CD4-positive, alpha-beta T cell (primary cell): ENCODE data around the gene SPECC1. TPM values are rescaled to one million over a fixed set of nuclear protein-coding genes. Genes with fewer than 3 reads are reported as not detected.
A peak's percentile ranks its signal among the peaks of the same experiment; 100 is the strongest.

Experiments used
- ATAC-seq: fragments of 200-7000 bp; cut with Tn5 transposase; one replicate; pipeline ENCODE4 v1.10.0; 2022; ENCODE audit warnings: mild to moderate bottlenecking; ENCODE audit not compliant: poor library complexity
- CTCF ChIA-PET: fragments of 350-600 bp; sonication (Branson Sonifier 250); formaldehyde crosslinking; loops from one replicate; lab custom pipeline; 2021; ENCODE audit warnings: antibody characterized with exemption, inconsistent platforms; lab: Charles Lee
- POLR2A ChIA-PET: fragments of 350-600 bp; sonication (Branson Sonifier 250); formaldehyde crosslinking; loops from one replicate; lab custom pipeline; 2021; ENCODE audit warnings: antibody characterized with exemption, inconsistent platforms; lab: Charles Lee
- DNase-seq, 14 experiments: peaks; one replicate each; pipeline ENCODE4 v3.0.0-alpha.2; 2013 to 2020; ENCODE audit warnings: mixed read lengths in 2 of 14
- H3K27ac ChIP-seq, 2 donors: one replicate each; pipeline versions ENCODE4 v1.5.1 to v1.7.0; 2013; ENCODE audit warnings: low read length in 2 of 2, low read depth in 1 of 2, mild to moderate bottlenecking in 1 of 2
- H3K27me3 ChIP-seq, 2 experiments: 1 replicate in 1 of 2; 2 replicates in 1 of 2; pipeline versions ENCODE4 v1.6.1 to v1.7.0; 2013; ENCODE audit warnings: low read length in 2 of 2, control low read depth in 1 of 2, mild to moderate bottlenecking in 1 of 2, moderate library complexity in 1 of 2; ENCODE audit not compliant: insufficient read depth in 2 of 2, control insufficient read depth in 1 of 2
- H3K36me3 ChIP-seq: one replicate; pipeline ENCODE4 v1.6.1; 2013; ENCODE audit warnings: low read length, control low read depth; ENCODE audit not compliant: insufficient read depth
- H3K4me1 ChIP-seq: one replicate; pipeline ENCODE4 v1.6.1; 2013; ENCODE audit warnings: low read length, control low read depth; ENCODE audit not compliant: insufficient read depth
- H3K4me3 ChIP-seq: one replicate; pipeline ENCODE4 v1.5.1; 2013; ENCODE audit warnings: mild to moderate bottlenecking, low read length, moderate library complexity
- H3K9me3 ChIP-seq, 2 experiments: 1 replicate in 1 of 2; 2 replicates in 1 of 2; pipeline versions ENCODE4 v1.6.1 to v1.7.0; 2013; ENCODE audit warnings: low read length in 2 of 2, mild to moderate bottlenecking in 2 of 2, control low read depth in 1 of 2, moderate library complexity in 1 of 2; ENCODE audit not compliant: control insufficient read depth in 1 of 2, insufficient read depth in 1 of 2
- H3K27ac Mint-ChIP-seq: one replicate; pipeline ENCODE4 v1.8.0; 2020; ENCODE audit warnings: mixed read lengths
- H3K27me3 Mint-ChIP-seq: one replicate; pipeline ENCODE4 v1.8.0; 2021; ENCODE audit warnings: mixed read lengths
- H3K36me3 Mint-ChIP-seq: one replicate; pipeline ENCODE4 v1.8.0; 2021; ENCODE audit warnings: low read depth, mixed read lengths
- H3K4me1 Mint-ChIP-seq: one replicate; pipeline ENCODE4 v1.8.0; 2021; ENCODE audit warnings: low read depth, mixed read lengths
- H3K4me3 Mint-ChIP-seq: one replicate; pipeline ENCODE4 v1.8.0; 2020; ENCODE audit warnings: mild to moderate bottlenecking, mixed read lengths
- H3K9me3 Mint-ChIP-seq: one replicate; pipeline ENCODE4 v1.8.0; 2020; ENCODE audit warnings: mixed read lengths
- intact Hi-C, 2 experiments: fragments of 100-400 bp; cut with DNase I in 1 of 2; cut with micrococcal nuclease in 1 of 2; formaldehyde crosslinking; loops; one replicate each; pipeline versions ENCODE4 v1.15.1 to v1.9.0; 2023 to 2025; cut with DNase I, micrococcal nuclease
- total RNA-seq, 174 experiments: library from RNA in 2 of 174; stranded (reverse) in 2 of 174; gene quantifications; one replicate each; pipeline ENCODE4 v1.2.3 and lab custom pipeline; 2021 to 2026
- TF ChIP-seq, protein P1 (sequence below): fragments of 200-600 bp; IDR thresholded peaks from one replicate; pipeline ENCODE4 v1.8.0; 2022; ENCODE audit warnings: antibody characterized with exemption, mild to moderate bottlenecking

Gene SPECC1
- total RNA-seq, 2 experiments from 2014 or later = 4.3 to 4.4 TPM

DNA sequence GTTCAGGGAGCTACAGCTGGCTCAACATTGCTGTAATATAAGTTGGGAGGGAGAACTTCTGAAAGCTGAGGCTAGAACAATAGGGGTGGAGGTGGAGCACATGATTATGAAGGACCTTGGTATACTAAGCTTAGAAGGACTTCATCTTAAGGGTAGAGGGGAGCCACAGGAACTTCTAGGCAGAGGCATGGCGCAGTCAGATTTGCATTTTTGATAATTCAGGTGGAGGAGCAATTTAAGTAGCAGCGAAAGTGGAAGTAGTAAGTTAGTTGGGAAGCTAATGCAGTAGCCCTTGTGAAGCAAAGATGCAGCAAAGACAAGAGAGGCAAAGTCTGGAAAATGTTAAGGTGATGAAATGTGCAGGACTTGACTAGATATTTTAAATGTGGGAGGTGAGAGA lies 144.1 kb downstream of the SPECC1 start:
- no peak for DNase-seq
- no peaks in the 10 kb centered on the region for H3K9me3 Mint-ChIP-seq
- Histone ChIP-seq H3K4me1 (peaks cover 18% of the 10 kb centered on the region), H3K36me3 (no peaks in the 10 kb centered on the region), H3K4me3 (no peak overlapping the region), H3K27ac (no peak overlapping the region), H3K9me3 (no peaks in the 10 kb centered on the region), H3K27me3 (no peaks in the 10 kb centered on the region)
- ChIA-PET CTCF (no interaction called here), POLR2A (no interaction called here)
- no peak overlapping the region for H3K27ac Mint-ChIP-seq
- no peaks in the 10 kb centered on the region for H3K27me3 Mint-ChIP-seq
- TF ChIP-seq, protein P1, sequence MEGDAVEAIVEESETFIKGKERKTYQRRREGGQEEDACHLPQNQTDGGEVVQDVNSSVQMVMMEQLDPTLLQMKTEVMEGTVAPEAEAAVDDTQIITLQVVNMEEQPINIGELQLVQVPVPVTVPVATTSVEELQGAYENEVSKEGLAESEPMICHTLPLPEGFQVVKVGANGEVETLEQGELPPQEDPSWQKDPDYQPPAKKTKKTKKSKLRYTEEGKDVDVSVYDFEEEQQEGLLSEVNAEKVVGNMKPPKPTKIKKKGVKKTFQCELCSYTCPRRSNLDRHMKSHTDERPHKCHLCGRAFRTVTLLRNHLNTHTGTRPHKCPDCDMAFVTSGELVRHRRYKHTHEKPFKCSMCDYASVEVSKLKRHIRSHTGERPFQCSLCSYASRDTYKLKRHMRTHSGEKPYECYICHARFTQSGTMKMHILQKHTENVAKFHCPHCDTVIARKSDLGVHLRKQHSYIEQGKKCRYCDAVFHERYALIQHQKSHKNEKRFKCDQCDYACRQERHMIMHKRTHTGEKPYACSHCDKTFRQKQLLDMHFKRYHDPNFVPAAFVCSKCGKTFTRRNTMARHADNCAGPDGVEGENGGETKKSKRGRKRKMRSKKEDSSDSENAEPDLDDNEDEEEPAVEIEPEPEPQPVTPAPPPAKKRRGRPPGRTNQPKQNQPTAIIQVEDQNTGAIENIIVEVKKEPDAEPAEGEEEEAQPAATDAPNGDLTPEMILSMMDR = no peak
- H3K4me3 Mint-ChIP-seq = no peak overlapping the region
- H3K4me1 Mint-ChIP-seq = no peaks in the 10 kb centered on the region
- H3K36me3 Mint-ChIP-seq = no peaks in the 10 kb centered on the region
- ATAC-seq = no peak
- intact Hi-C loops = loop anchor here in 1 of 2 experiments (10.0 kb wide), 1 partner anchor 1132 kb away; the partner anchor contains the start of gene MAP2K3

DNA sequence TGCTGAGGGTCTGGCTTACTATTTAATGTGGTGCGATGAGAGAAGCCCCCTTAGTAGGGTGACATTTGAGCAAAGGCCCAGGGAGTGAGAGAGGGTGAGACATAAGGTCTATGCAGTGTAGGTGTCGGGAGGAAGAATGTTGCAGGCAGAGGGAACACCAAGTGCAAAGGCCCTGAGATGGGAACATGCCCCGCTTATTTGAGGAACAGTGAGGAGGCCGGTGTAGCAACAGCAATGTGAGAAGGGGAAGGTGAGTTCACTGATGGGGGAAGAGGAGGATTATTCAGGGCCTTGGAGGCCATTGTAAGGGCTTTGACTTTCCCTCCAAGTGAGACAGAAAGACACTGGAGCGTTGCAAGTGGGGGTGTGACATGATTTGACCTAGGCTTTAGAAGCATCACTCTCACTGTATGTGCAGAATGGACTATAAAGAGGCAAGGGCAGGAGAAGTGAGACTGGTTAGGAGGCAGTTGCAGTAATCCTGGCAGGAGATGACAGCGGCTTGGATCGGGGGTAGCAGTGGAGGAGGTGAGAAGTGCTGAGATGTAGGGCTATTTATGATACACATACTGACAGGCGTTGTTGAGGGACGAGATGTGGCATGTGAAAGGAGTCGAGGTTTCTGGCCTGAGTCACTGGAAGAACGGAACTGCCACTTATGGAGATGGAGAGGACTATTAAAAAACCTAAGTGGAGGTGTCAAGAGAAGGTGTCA lies 145.3 kb downstream of the SPECC1 start:
- H3K9me3 Mint-ChIP-seq = no peaks in the 10 kb centered on the region
- H3K4me3 ChIP-seq = no peak overlapping the region
- intact Hi-C loops = loop anchor here in 1 of 2 experiments (10.0 kb wide), 1 partner anchor 1130 kb away; the partner anchor contains the start of gene MAP2K3
- CTCF ChIA-PET = no interaction called here
- no peaks in the 10 kb centered on the region for H3K4me1 Mint-ChIP-seq
- H3K27ac Mint-ChIP-seq = no peak overlapping the region
- H3K4me3 Mint-ChIP-seq = no peak overlapping the region
- DNase-seq = peak in 2 of 14 experiments; percentile 15 to 21
- H3K27me3 Mint-ChIP-seq = no peaks in the 10 kb centered on the region
- POLR2A ChIA-PET = no interaction called here
- H3K36me3 ChIP-seq = no peaks in the 10 kb centered on the region
- H3K36me3 Mint-ChIP-seq = no peaks in the 10 kb centered on the region
- no peaks in the 10 kb centered on the region for H3K9me3 ChIP-seq
- no peaks in the 10 kb centered on the region for H3K27me3 ChIP-seq
- ATAC-seq = no peak
- peaks cover 18% of the 10 kb centered on the region for H3K4me1 ChIP-seq
- TF ChIP-seq, protein P1 = no peak
- H3K27ac ChIP-seq = no peak overlapping the region

DNA sequence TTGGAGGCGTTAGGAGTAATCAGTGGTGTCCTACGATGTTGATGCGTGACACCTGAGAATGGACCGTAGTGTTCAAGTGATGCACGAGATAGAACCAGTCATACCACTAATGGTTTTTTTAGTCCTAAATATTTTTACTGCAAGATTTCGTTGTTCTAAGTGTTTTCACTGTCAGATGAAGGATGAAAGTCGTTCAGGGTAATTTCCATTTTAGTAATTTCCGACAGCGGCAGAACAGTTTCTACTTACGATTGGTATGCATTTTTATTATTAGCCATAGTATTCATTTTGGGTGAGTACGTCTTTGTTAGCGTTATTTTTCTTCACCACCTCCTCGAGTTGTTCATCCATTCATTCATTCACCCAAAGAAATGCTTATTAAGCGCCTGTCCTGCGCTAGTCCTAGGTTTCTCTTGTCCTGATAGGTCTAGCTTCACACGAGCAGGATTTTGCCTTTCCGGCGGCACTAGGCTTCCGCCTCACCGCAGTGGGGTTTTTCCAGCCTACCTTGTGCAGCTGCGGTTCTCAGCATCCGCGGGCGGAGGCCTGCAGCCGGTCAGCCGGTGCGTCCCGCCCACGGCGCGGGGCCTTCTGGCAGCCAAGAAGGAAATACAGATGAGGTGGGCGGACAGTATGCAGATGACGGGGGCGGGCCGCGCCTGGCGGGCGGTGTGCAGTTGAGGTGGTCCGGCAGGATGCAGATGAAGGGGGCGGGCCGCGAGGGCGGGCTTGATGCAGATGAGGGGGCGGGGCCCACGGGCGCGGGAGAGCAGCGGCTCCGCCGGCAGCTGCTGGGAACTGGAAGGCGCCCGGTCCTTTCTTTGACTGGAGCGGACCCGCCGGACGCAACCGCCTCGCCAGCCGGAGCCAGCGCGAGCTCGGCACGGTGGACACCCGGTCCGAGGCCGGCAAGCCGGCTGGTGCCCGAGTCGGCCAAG lies 146.4 kb downstream of the SPECC1 start:
- CTCF ChIA-PET = interaction anchor here (1.6 kb wide), 1 partner anchor 71 kb away, joined by 4 read pairs; no protein-coding TSS in a partner anchor
- no peaks in the 10 kb centered on the region for H3K4me1 Mint-ChIP-seq
- H3K27me3 Mint-ChIP-seq = no peaks in the 10 kb centered on the region
- H3K36me3 Mint-ChIP-seq = no peaks in the 10 kb centered on the region
- H3K27me3 ChIP-seq = no peaks in the 10 kb centered on the region
- TF ChIP-seq, protein P1 = no peak
- H3K4me3 ChIP-seq = peak overlapping the region; percentile 59
- intact Hi-C loops = loop anchor here in 1 of 2 experiments (10.0 kb wide), 1 partner anchor 1129 kb away; the partner anchor contains the start of gene MAP2K3
- POLR2A ChIA-PET = interaction anchor here (1.0 to 1.4 kb wide), 2 partner anchors 34 to 107 kb away, joined by 3 to 4 read pairs; no protein-coding TSS in a partner anchor
- H3K36me3 ChIP-seq = no peaks in the 10 kb centered on the region
- no peak overlapping the region for H3K27ac Mint-ChIP-seq
- peak overlapping the region in 1 of 2 donors; percentile 56 for H3K27ac ChIP-seq
- peaks cover 18% of the 10 kb centered on the region for H3K4me1 ChIP-seq
- no peaks in the 10 kb centered on the region for H3K9me3 ChIP-seq
- peak; percentile 96 for ATAC-seq
- H3K4me3 Mint-ChIP-seq = no peak overlapping the region
- peak; percentile 85 to 98 (median 93) for DNase-seq
- H3K9me3 Mint-ChIP-seq = no peaks in the 10 kb centered on the region
